Measurements from ENCODE around the gene CMSS1. TPM values are rescaled to one million over a fixed set of nuclear protein-coding genes. Genes with fewer than 3 reads are reported as not detected.

Gene CMSS1
- total RNA-seq, 4 donors from 2014 or later: 1.3 to 9.9 (median 2.3) TPM

DNA sequence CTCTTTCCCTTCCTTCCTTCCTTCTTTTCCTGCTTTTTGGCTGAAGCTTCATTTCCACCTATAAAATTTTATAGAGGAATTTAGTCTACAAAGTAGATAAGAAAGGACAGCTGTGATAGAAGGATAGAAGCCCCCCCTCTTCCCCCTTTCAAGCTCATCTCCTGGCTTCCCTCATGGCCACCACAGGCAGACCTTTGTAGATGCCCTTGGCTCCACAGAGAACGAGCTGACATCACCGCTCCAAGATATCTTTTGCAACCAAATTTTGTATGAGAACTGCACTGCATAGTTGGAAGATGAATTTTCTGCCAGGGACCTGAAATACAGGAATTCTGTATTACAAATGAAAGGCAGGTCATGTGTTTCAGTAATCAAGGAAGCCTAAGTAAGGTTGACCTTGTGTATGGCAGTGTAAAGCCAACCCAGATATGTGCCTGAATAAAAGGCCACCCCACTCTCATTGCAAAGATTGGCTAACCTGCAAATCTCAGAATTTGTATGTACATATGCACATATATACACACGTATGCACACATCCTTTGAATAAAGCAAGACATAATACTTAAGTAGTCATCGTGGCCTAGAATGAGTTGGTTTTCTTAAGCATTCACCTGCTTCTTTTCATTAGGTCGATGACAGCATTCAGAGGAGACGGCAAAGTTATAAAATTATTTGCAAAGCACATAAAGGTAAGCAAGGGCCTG, 353.7 kb downstream of the CMSS1 start:
- Histone ChIP-seq H3K36me3 (no peaks in the 10 kb centered on the region), H3K4me3 (no peak overlapping the region), H3K9me3 (no peaks in the 10 kb centered on the region), H3K4me1 (no peaks in the 10 kb centered on the region), H3K27me3 (no peaks in the 10 kb centered on the region), H3K27ac (no peak overlapping the region)
- no peak for DNase-seq
- TF ChIP-seq, protein P1, sequence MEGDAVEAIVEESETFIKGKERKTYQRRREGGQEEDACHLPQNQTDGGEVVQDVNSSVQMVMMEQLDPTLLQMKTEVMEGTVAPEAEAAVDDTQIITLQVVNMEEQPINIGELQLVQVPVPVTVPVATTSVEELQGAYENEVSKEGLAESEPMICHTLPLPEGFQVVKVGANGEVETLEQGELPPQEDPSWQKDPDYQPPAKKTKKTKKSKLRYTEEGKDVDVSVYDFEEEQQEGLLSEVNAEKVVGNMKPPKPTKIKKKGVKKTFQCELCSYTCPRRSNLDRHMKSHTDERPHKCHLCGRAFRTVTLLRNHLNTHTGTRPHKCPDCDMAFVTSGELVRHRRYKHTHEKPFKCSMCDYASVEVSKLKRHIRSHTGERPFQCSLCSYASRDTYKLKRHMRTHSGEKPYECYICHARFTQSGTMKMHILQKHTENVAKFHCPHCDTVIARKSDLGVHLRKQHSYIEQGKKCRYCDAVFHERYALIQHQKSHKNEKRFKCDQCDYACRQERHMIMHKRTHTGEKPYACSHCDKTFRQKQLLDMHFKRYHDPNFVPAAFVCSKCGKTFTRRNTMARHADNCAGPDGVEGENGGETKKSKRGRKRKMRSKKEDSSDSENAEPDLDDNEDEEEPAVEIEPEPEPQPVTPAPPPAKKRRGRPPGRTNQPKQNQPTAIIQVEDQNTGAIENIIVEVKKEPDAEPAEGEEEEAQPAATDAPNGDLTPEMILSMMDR (IDR thresholded peaks at IDR 0.05): no peak
- no peak for TF ChIP-seq POLR2A (IDR thresholded peaks at IDR 0.05)

DNA sequence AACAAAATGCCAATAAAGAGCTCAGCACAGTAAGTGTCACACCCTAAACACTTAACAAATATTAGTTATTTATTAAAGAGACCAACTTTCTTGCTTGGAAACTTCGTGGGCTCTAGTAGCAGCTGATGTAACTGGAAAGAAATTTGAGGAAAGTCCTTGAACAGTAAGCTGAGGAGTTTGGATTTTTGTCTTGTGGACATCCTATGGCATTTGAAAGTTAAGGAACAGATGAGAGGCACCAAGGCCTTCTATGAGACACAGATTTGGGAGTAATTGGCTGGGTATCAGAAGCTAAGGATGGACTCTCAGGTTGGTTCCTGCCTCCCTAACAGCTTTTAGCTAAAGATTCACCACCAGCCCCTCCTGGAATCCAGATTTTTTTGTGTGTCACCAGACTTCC, 356.3 kb downstream of the CMSS1 start:
- TF ChIP-seq POLR2A (IDR thresholded peaks at IDR 0.05): no peak
- TF ChIP-seq, protein P1 (IDR thresholded peaks at IDR 0.05): no peak
- H3K4me1 ChIP-seq: no peaks in the 10 kb centered on the region
- no peaks in the 10 kb centered on the region for H3K36me3 ChIP-seq
- no peak overlapping the region for H3K4me3 ChIP-seq
- H3K9me3 ChIP-seq: no peaks in the 10 kb centered on the region
- no peak for DNase-seq
- no peak overlapping the region for H3K27ac ChIP-seq
- H3K27me3 ChIP-seq: no peaks in the 10 kb centered on the region

DNA sequence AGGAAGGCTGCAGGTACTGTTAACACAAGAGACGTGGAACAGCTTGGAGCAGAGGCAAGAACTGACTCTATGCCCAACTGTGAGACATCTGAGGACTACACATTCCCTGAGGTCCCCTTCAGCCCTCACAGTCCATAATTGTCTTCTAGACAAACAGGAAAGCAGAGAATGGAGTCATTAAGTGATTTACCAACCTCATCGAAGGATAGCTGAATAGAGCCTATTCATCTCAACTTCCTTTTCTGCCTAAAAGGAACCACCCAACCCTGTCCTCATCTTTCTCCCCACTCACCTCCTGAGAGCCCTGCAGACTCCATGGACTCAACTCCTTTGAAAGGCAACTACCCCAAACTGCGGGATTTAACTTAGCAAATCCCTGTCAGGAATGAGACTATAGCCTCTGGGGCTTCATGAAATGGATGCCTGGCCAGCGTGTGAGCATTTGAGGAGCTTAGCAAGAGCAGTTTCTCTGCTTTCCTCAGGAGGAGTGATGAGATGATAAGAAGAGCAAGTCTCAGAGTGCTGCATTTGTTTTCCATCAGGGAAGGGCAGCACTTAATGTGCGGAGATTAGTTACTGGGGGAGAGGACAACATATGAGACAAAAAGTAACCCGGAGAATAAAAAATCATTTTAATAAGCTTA, 358.1 kb downstream of the CMSS1 start:
- TF ChIP-seq, protein P1 (IDR thresholded peaks at IDR 0.05): no peak
- TF ChIP-seq POLR2A (IDR thresholded peaks at IDR 0.05): no peak
- H3K27me3 ChIP-seq: no peaks in the 10 kb centered on the region
- DNase-seq: no peak
- H3K27ac ChIP-seq: no peak overlapping the region
- peaks cover 0 to 12% (median 4%) of the 10 kb centered on the region in 4 donors for H3K9me3 ChIP-seq
- H3K36me3 ChIP-seq: no peaks in the 10 kb centered on the region
- no peak overlapping the region for H3K4me3 ChIP-seq
- H3K4me1 ChIP-seq: no peaks in the 10 kb centered on the region

DNA sequence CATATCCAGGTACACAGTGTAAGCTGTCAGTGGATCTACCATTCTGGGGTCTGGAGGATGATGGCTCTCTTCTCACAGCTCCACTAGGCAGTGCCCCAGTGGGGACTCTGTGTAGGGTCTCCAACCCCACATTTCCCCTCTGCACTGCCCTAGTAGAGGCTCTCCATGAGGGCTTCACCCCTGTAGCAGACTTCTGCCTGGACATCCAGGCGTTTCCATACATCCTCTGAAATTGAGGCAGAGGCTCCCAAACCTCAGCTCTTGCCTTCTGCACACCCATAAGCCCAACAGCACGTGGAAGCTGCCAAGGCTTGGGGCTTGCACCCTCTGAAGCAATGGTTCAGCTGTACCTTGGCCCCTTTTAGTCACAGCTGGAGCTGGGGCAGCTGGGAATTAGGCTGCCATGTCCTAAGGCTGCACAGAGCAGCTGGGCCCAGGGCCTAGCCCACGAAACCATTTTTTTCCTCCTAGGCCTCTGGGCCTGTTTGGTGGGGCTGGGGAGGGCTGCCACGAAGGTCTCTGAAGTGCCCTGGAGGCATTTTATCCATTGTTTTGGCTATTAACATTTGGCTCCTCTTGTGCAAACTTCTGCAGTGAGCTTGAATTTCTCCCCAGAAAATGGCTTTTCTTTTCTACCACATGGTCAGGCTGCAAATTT, 362.2 kb downstream of the CMSS1 start:
- TF ChIP-seq, protein P1 (IDR thresholded peaks at IDR 0.05): no peak
- no peak for TF ChIP-seq POLR2A (IDR thresholded peaks at IDR 0.05)

DNA sequence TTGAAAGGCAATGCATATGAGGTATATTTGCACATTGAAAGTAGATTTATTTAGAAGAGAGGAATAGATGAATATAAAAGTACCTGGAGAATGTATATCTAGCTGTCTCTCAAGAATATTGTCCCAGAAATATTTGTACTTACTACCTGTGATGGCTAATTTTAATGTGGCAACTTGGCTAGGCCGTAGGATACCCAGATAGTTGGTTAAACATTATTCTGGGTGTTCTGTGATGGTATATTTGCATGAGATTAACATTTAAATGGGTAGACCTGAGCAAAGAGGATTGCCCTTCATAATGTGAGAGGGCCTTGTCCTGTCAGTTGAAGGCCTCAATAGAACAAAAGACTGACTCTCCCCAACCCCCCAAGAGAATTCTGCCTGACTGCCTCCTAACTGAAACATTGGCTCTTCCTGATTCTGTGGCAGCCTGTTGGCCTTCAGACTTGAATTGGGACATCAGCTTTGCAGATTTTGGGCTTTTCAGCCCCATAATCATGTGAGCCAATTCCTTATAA, 366.0 kb downstream of the CMSS1 start:
- TF ChIP-seq, protein P1 (IDR thresholded peaks at IDR 0.05): no peak
- no peak for TF ChIP-seq POLR2A (IDR thresholded peaks at IDR 0.05)
- DNase-seq: no peak
- no peaks in the 10 kb centered on the region for H3K36me3 ChIP-seq
- no peaks in the 10 kb centered on the region for H3K27me3 ChIP-seq
- no peak overlapping the region for H3K27ac ChIP-seq
- H3K9me3 ChIP-seq: peaks cover 0 to 12% (median 4%) of the 10 kb centered on the region in 4 donors
- no peaks in the 10 kb centered on the region for H3K4me1 ChIP-seq
- H3K4me3 ChIP-seq: no peak overlapping the region

More for the DNA sequence above, 362.2 kb downstream of the CMSS1 start:
- Histone ChIP-seq H3K36me3 (no peaks in the 10 kb centered on the region), H3K9me3 (peaks cover 0 to 12% (median 4%) of the 10 kb centered on the region in 4 donors), H3K4me3 (no peak overlapping the region), H3K4me1 (no peaks in the 10 kb centered on the region), H3K27ac (no peak overlapping the region), H3K27me3 (no peaks in the 10 kb centered on the region)
- no peak for DNase-seq

All from Peyer's patch (tissue), 4 donors.